MV-4-11 (cell line): ENCODE results near the gene UGT2A1.

Experiments
- DNase-seq: peaks from one replicate; lab custom pipeline; 2025; lab: John Stamatoyannopoulos, UW

The UGT2A1 gene

GRCh38 chr4:69589884-69590283 lies 63.2 kb downstream of the UGT2A1 start:
- no peak for DNase-seq

GRCh38 chr4:69584135-69584534 lies 68.9 kb downstream of the UGT2A1 start:
- DNase-seq = no peak

DNA sequence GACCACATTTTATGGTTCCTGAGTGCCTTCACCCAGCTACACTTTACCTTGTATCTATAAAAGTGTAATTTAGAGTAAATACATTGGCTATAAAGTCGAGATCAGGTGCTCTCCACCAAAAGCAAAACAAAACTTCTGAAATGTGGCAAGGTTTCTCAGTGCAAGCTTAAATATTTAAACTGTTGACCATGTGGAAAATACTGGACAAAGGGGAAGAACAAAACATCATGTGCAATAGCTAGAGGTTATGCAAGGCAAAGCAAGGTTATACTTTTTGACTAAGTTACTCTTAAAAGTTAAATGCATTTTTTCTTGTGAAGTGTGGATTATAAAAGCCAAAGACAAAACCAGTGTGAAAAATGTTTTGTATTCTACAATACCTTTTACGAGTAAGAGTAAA lies 69.5 kb downstream of the UGT2A1 start:
- no peak for DNase-seq

DNA sequence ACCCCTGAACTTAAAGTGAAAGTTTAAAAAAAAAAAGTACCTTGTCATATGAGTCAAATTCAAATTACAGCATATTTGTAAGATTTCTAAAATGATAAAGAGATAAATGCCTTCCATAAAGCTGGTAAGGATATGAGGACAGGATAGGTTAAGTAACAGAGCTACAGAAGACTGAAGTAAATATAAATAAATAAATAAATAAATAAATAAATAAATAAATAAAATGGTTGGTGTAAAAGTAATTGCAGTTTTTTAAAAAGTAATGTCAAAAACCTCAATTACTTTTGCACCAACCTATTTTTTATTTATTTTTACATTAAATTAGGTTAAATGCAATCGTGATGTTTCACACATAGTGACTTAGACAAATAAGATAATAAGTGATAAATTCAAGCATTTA lies 75.8 kb downstream of the UGT2A1 start:
- no peak for DNase-seq

DNA sequence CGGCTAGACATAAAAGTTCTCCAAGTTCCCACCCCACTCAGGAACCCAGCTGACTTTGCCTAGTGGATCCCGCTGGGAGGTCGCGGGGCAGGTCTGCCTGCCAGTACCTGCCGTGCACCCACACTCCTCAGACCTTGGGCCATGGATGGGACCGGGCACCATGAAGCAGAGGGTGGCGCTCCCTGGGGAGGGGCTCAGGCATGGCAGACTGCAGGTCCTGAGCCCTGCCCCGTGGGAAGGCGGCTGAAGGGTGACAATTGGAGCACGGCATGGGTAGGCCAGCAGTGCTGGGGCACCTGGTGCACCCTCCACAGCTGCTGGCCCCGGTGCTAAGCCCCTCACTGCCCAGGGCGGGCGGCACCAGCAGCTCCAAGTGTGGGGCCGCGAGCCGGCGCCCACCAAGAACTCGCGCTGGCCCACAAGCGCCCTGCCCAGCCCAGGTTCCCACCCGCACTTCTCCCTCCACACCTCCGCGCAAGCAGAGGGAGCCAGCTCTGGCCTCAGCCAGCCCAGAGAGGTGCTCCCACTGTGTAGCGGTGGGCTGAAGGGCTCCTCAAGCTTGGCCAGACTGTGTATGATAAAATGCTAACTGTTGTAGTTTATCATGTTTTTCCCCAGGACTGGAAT lies 76.7 kb downstream of the UGT2A1 start:
- DNase-seq = no peak

GRCh38 chr4:69568787-69569186 lies 84.3 kb downstream of the UGT2A1 start:
- DNase-seq = no peak

DNA sequence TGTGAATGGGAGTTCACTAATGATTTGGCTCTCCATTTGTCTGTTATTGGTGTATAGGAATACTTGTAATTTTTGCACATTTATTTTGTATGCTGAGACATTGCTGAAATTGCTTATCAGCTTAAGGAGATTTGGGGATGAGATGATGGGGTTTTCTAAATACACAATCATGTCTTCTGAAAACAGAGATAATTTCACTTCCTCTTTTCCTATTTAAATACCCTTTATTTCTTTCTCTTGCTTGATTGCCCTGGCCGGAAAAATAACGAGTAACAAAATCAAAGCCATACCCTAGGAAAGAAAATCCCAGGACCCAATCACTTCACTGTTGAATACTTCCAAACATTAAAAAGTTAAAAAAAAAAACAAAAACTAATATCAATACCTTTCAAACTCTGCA lies 89.6 kb downstream of the UGT2A1 start:
- peak; percentile 13 for DNase-seq

GRCh38 chr4:69549651-69550050 lies 103.4 kb downstream of the UGT2A1 start:
- no peak for DNase-seq

DNA sequence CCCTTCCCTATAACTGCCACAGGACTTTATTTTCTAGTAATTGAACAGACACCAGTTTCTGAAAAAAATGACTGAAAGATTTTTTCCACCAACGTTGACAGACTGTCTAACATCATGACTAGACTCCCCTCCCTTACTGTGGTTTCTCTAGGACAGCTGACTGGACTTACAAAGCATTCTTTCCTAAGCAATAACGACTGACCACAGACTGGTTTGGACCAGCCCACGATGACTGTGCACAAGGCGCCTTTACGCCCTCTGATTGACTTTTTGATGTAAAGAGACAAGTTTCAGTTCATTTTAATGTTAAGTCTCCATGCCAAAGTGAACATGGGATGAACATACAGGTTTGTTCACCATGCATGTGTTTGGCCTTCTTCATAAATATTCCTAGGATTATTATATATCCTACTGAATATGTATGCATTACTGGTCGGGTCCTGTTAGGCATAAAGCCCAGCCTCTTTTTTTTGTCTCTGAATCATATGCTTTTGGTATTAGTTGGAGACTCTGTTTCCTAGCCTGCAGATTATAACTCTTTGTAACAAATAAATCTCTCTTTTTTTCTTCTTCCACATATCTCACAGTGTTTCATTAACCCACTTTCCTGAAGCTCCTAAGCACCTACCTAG lies 106.8 kb downstream of the UGT2A1 start:
- peak; percentile 91 for DNase-seq
